GM23248 (cell line): ENCODE results near the gene KHSRP. TPM values are rescaled to one million over a fixed set of nuclear protein-coding genes. Genes with fewer than 3 reads are reported as not detected.

Source experiments
- DNase-seq: peaks from one replicate; pipeline ENCODE4 v3.0.0-alpha.2; 2015
- H2AFZ ChIP-seq: fragments of 200-600 bp; sonication (generic); 2 replicates; pipeline ENCODE4 v1.6.1; 2016; ENCODE audit warnings: antibody characterized with exemption
- H3F3A ChIP-seq: fragments of 200-600 bp; sonication (generic); 2 replicates; pipeline ENCODE4 v1.6.1; 2016; ENCODE audit warnings: mild to moderate bottlenecking, antibody characterized with exemption, mixed run types; ENCODE audit not compliant: insufficient read depth
- H3K27ac ChIP-seq: fragments of 200-600 bp; sonication (generic); 2 replicates; pipeline ENCODE4 v1.5.1; 2016; ENCODE audit warnings: mild to moderate bottlenecking
- H3K27me3 ChIP-seq: fragments of 200-600 bp; sonication (generic); replicated peaks from 2 replicates; pipeline ENCODE4 v1.6.1; 2016; ENCODE audit warnings: mild to moderate bottlenecking; ENCODE audit not compliant: insufficient read depth
- H3K36me3 ChIP-seq: fragments of 200-600 bp; sonication (generic); 2 replicates; pipeline ENCODE4 v1.6.1; 2016; ENCODE audit warnings: low read depth, mild to moderate bottlenecking
- H3K4me1 ChIP-seq: fragments of 200-600 bp; sonication (generic); 2 replicates; pipeline ENCODE4 v1.6.1; 2016; ENCODE audit warnings: mild to moderate bottlenecking; ENCODE audit not compliant: insufficient read depth
- H3K4me2 ChIP-seq: fragments of 200-600 bp; sonication (generic); one replicate; pipeline ENCODE4 v1.6.1; 2016; ENCODE audit warnings: mild to moderate bottlenecking; ENCODE audit not compliant: unreplicated experiment
- H3K4me3 ChIP-seq: fragments of 200-600 bp; sonication (generic); 2 replicates; pipeline ENCODE4 v1.5.1; 2016; ENCODE audit warnings: mild to moderate bottlenecking
- H3K79me2 ChIP-seq: fragments of 200-600 bp; sonication (generic); 2 replicates; pipeline ENCODE4 v1.6.1; 2016; ENCODE audit warnings: mild to moderate bottlenecking; ENCODE audit not compliant: insufficient read depth
- H3K9ac ChIP-seq: fragments of 200-600 bp; sonication (generic); 2 replicates; pipeline ENCODE4 v1.6.1; 2016; ENCODE audit warnings: mild to moderate bottlenecking
- H3K9me2 ChIP-seq: fragments of 200-600 bp; sonication (generic); 2 replicates; pipeline ENCODE4 v1.6.1; 2016; ENCODE audit warnings: mixed run types, mild to moderate bottlenecking, moderate library complexity; ENCODE audit not compliant: insufficient read depth
- H3K9me3 ChIP-seq: fragments of 200-600 bp; sonication (generic); one replicate; pipeline ENCODE4 v1.6.1; 2017; ENCODE audit warnings: low read depth
- H4K20me1 ChIP-seq: fragments of 200-600 bp; sonication (generic); 2 replicates; pipeline ENCODE4 v1.6.0; 2016; ENCODE audit not compliant: insufficient read depth
- EZH2 ChIP-seq: fragments of 200-600 bp; sonication (generic); IDR thresholded peaks from 2 replicates; pipeline ENCODE4 v1.6.1; 2018; ENCODE audit warnings: antibody characterized with exemption, mild to moderate bottlenecking; ENCODE audit not compliant: insufficient read depth, poor library complexity, severe bottlenecking
- EZH2phosphoT487 ChIP-seq: fragments of 200-600 bp; sonication (generic); IDR thresholded peaks from 2 replicates; pipeline ENCODE4 v1.6.1; 2018; ENCODE audit warnings: antibody characterized with exemption, moderate library complexity, mild to moderate bottlenecking, low read depth; ENCODE audit not compliant: insufficient read depth
- WGBS, 2 experiments: methylation state at CpG; one replicate each; pipeline ENCODE4 v1.1.6; 2015 to 2017; ENCODE audit warnings: low lambda C conversion rate in 2 of 2, low coverage in 1 of 2; ENCODE audit errors: missing lambda C conversion rate in 2 of 2; 5-methylcytosine and 5-hydroxymethylcytosine counted together
- in situ Hi-C: fragments of 300-500 bp; cut with MboI; formaldehyde crosslinking; loops from 2 replicates; pipeline ENCODE4 v1.15.0; 2020
- polyA plus RNA-seq: library from polyadenylated mRNA; unstranded; fragments of >200 nt; fragmentation: Nextera tagmentation; extraction: Ambion mirVana; gene quantifications from 2 replicates; pipeline ENCODE4 v1.2.1, GENCODE V29; 2016
- total RNA-seq: library from RNA; depleted of rRNA; stranded (reverse); fragments of >200 nt; shearing (Covaris generic); gene quantifications from 2 replicates; pipeline ENCODE4 v1.2.3, GENCODE V29; 2014

The KHSRP gene
- total and polyA plus RNA-seq, 2 experiments from 2014 or later: 17.3 to 61.6 TPM

- Histone ChIP-seq H3K4me2 (no peak overlapping the region), H3K4me3 (no peak overlapping the region), H3K36me3 (no peaks in the 10 kb centered on the region), H3K27ac (no peak overlapping the region), H3F3A (no peaks in the 10 kb centered on the region), H4K20me1 (no peaks in the 10 kb centered on the region), H3K79me2 (no peaks in the 10 kb centered on the region), H2AFZ (no peak overlapping the region), H3K9me2 (no peaks in the 10 kb centered on the region), H3K9ac (no peak overlapping the region), H3K9me3 (no peaks in the 10 kb centered on the region), H3K4me1 (no peaks in the 10 kb centered on the region), H3K27me3 (no peaks in the 10 kb centered on the region)
- WGBS, 2 experiments: 83 to 96% methylated on average over 2 of the region's 2 CpGs
- DNase-seq: no peak
- no peak for TF ChIP-seq EZH2phosphoT487
- TF ChIP-seq EZH2: no peak
- in situ Hi-C loops: no loop called here
Measured at GRCh38 chr19:6452899-6453298, 28.3 kb upstream of the KHSRP start.

GRCh38 chr19:6452223-6452614, 27.6 kb upstream of the KHSRP start:
- Histone ChIP-seq H3K27ac (no peak overlapping the region), H3K4me2 (no peak overlapping the region), H3K9me3 (no peaks in the 10 kb centered on the region), H3K4me3 (no peak overlapping the region), H3K36me3 (no peaks in the 10 kb centered on the region), H3F3A (no peaks in the 10 kb centered on the region), H3K9me2 (no peaks in the 10 kb centered on the region), H3K9ac (no peak overlapping the region), H4K20me1 (no peaks in the 10 kb centered on the region), H2AFZ (no peak overlapping the region), H3K4me1 (no peaks in the 10 kb centered on the region), H3K27me3 (no peaks in the 10 kb centered on the region), H3K79me2 (no peaks in the 10 kb centered on the region)
- no peak for DNase-seq
- WGBS, 2 experiments: 90 to 93% methylated on average over 19 of the region's 19 CpGs
- TF ChIP-seq EZH2phosphoT487 (no peak), EZH2 (no peak)
- in situ Hi-C loops: no loop called here

GRCh38 chr19:6451583-6452222, 27.1 kb upstream of the KHSRP start:
- H3K27me3 ChIP-seq: no peaks in the 10 kb centered on the region
- H3F3A ChIP-seq: no peaks in the 10 kb centered on the region
- H3K9ac ChIP-seq: no peak overlapping the region
- in situ Hi-C loops: no loop called here
- no peak overlapping the region for H3K4me2 ChIP-seq
- no peaks in the 10 kb centered on the region for H4K20me1 ChIP-seq
- no peak overlapping the region for H3K27ac ChIP-seq
- H3K79me2 ChIP-seq: no peaks in the 10 kb centered on the region
- DNase-seq: no peak
- H3K9me2 ChIP-seq: no peaks in the 10 kb centered on the region
- WGBS, 2 experiments: 74 to 78% methylated on average over 6 to 7 of the region's 7 CpGs
- H3K4me1 ChIP-seq: no peaks in the 10 kb centered on the region
- TF ChIP-seq EZH2phosphoT487 (no peak), EZH2 (no peak)
- no peak overlapping the region for H3K4me3 ChIP-seq
- no peak overlapping the region for H2AFZ ChIP-seq
- no peaks in the 10 kb centered on the region for H3K9me3 ChIP-seq
- H3K36me3 ChIP-seq: no peaks in the 10 kb centered on the region

- no peak overlapping the region for H3K4me3 ChIP-seq
- no peak overlapping the region for H3K4me2 ChIP-seq
- no peaks in the 10 kb centered on the region for H3K27me3 ChIP-seq
- no peaks in the 10 kb centered on the region for H4K20me1 ChIP-seq
- H3K9ac ChIP-seq: no peak overlapping the region
- no peaks in the 10 kb centered on the region for H3K79me2 ChIP-seq
- no peaks in the 10 kb centered on the region for H3K9me3 ChIP-seq
- H3K36me3 ChIP-seq: no peaks in the 10 kb centered on the region
- WGBS, 2 experiments: 86 to 89% methylated on average over 5 of the region's 5 CpGs
- no peaks in the 10 kb centered on the region for H3F3A ChIP-seq
- TF ChIP-seq EZH2phosphoT487 (no peak), EZH2 (no peak)
- no peaks in the 10 kb centered on the region for H3K4me1 ChIP-seq
- no peak overlapping the region for H3K27ac ChIP-seq
- no peak for DNase-seq
- H2AFZ ChIP-seq: no peak overlapping the region
- H3K9me2 ChIP-seq: no peaks in the 10 kb centered on the region
- in situ Hi-C loops: no loop called here
Measured at GRCh38 chr19:6450166-6450565, 25.6 kb upstream of the KHSRP start.
